SKM-1 treated with dmso at 0.1 percent for 144 hours (cell line): Measurements from ENCODE around the gene CTNNA3.

ENCODE experiments used
- DNase-seq: peaks from one replicate; lab custom pipeline; 2025; ENCODE audit not compliant: unreplicated experiment; lab: John Stamatoyannopoulos, UW

The CTNNA3 gene

DNA sequence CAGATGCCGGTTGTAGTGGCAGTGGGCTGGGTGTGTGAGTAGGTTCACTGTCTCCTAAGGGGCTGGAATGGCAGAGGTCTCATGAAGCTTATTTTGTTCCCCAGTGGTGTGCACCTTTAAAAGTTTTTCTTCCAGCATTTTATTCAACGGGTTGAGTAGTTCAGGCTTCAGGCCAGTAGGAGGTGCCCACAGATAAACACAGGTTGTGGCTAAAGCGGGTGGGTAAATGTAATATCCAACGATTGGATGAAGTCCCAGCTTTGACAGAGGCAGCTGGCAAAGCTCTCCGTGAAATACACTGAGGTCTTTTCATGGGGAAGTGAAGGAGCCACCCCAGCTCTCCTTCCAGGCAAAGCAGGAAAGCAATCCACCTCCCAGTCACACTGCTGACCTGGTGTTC is 1109.9 kb downstream of the CTNNA3 start:
- DNase-seq = no peak

GRCh38 chr10:66575251-66575855 is 1120.6 kb downstream of the CTNNA3 start:
- DNase-seq = no peak

GRCh38 chr10:66572700-66573099 is 1123.3 kb downstream of the CTNNA3 start:
- no peak for DNase-seq

DNA sequence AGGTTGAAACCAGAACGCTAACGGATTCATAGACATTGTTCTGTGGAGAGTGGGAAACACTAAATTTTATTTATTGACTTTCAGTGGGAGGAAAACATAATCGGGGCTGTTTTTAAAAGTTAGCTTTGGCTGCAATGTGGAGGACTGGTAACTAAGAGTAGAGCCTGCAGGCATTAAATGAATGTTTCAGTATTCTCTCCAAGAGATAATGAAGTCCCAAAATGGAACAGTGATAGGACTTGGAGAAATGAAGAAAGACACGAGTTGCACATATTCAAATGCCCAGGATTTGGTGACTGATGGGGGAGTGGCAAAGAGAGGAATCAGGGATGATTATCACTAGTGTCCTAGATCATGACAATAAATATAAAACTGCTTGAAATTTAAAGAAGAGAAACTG is 1130.0 kb downstream of the CTNNA3 start:
- no peak for DNase-seq

DNA sequence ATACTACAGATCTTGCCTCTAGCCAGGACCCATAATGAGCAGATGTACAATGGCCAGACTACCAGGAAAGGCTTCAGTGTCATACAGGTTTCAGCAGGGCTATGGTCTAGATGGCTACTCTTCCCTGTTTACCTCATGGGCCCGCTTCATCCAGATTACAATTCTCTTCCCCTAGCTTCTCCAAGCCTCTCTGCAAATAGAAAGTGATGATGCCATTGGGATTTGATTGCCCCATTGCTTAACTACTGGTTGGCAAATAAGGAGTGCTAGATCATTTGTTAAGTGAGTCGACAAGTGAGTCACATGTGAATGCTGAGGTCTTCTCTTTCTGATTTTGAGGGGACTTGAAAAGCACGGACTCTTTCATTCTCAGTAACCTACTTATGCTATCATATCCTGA is 1131.7 kb downstream of the CTNNA3 start:
- DNase-seq = no peak

GRCh38 chr10:66555061-66555460 is 1140.9 kb downstream of the CTNNA3 start:
- DNase-seq = no peak

DNA sequence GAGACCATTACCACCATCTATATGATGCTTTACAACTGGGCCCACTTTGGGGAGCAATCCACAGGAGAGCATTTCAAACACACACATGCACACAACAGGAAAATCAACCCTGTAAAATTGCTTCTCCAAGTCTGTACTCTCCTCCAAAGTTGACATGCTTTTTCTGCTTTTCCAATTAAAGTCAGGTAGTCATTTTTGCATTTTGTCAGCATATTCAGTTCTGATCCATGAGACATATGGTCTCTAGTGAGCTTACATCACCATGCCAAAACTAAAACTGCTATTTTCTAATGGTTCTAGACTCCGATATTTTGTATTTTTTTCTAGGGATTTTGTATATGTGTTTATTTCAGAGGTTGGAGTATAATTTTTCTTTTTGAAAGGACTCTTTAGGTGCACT is 1143.7 kb downstream of the CTNNA3 start:
- no peak for DNase-seq

- DNase-seq = no peak
Observed at GRCh38 chr10:66550351-66550750, 1145.6 kb downstream of the CTNNA3 start.

DNA sequence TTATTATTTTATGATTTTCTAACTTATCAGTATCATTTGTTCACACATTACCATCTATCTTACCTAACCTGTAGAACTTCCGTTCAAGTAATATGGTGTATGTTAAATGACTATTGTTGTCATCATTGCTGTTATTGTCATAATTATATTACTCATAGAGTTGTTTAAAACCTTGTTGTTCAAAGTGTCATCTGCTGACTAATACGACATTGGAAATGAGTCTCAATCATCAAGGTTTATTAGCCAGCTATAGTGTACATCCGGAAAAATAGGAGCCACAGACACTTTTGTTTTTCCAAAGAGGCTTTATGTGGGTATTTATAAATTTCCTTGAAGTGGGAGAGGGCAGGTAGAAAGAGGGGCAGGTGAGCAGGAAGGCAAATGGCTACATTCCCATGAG is 1157.1 kb downstream of the CTNNA3 start:
- DNase-seq = no peak

DNA sequence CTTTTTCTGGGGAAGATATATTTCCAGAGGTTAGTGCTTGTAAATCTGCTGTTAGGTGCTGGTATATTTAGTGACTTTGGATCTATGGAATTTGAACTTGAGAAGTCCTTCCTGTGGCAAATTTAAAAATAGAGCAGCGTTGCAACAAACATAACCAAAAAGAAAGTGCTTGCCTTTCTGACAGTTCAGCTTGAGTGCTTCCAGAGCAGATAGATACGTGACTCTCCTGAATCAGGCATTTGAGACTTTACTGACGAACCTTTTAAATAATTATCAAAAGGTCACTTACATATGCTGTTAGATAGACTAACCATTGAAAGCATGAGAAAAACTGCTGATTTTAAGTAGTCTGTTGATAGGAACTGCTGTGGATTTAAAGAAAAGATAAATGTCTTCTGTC is 1157.6 kb downstream of the CTNNA3 start:
- DNase-seq = no peak

DNA sequence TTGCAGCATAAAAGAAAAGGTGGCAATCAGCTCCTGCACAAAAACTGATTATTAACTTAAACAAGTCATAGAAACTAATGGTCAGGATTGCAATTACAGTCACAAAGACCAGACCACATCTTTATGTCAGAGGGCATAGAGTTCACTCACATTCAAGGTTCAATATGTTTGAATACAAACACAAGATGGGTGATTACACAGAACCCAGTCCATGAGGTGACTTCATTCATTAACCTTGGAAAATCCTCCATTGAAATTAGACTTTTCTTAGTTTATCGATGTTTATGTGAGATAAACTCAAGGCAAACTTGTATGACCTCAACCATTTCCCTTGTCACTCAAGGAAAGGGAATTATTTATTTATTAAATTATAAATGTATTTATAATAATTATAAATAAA is 1158.8 kb downstream of the CTNNA3 start:
- no peak for DNase-seq

GRCh38 chr10:66535439-66535838 is 1160.6 kb downstream of the CTNNA3 start:
- DNase-seq = no peak

DNA sequence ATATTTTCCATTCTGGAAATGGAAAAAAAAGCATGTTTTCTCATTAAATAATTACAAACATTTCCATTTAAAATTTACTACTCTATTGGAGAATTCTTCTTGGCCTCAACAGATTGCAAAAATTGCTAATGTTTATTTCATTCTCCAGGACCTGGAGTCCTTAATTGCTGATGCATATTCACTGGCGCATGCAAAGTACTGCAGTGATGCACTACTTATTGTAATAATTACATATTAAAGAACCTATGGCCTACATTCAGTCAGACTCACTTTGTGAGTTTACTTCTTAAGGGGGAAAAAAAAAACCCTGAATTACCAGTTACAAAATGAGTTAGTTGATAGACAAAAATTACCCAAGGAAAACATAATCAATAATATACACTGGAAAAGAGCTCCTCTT is 1161.1 kb downstream of the CTNNA3 start:
- DNase-seq = no peak

DNA sequence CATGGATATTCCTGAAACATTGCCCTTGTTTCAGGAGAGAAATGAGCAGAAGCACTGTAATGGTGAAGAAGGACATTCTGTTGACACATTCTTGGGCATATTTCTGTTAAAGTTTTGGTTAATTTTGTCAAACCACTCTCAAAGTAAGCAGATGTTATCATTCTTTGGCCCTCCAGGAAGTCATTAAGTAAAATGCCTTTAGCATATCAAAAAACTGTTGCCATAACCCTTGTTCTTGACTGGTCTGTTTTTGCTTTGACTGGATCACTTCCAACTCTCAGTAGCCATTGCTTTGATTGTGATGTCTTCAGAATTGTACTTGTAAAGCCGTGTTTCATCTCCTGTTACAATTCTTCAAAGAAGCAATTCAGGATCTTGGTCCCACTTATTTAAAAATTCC is 1174.5 kb downstream of the CTNNA3 start:
- DNase-seq = no peak

DNA sequence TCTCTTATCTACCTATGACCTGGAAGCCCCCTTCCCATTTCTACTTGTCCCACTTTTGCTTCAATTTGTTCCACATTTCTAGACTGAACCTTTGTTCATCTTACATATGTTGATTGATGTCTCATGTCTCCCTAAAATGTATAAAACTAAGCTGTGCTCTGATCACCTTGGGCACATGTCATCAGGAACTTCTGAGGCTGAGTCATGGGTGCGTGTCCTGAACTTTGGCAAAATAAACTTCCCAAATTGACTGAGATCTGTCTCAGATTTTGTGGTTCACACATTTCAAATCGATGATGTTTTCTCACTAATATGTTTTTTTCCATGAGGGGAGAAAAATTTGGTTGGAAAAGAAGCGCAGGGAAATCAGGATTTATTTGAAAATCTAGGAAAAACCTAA is 1176.4 kb downstream of the CTNNA3 start:
- no peak for DNase-seq

- DNase-seq = no peak
Observed at GRCh38 chr10:66514666-66515065, 1181.3 kb downstream of the CTNNA3 start.

DNA sequence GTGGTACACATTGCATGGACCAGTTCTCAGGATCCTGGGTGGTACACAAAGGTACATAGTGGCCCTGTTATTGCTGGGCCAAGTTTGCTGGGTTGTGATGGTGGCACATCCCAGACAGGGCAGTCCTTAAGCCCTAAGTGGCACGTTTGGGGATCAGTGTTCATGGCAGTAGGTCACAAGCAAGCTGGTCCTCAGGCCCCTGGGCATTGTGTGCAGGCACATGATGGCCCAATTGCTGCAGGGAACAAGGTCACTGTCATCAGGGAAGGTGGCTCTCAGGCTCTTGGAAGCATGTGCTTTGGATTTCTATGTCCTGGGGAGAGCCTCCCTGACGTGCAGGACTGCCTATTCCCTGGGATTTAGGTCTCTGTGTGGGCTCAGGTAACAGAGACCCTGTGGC is 1182.5 kb downstream of the CTNNA3 start:
- no peak for DNase-seq

GRCh38 chr10:66505003-66505657 is 1190.9 kb downstream of the CTNNA3 start:
- no peak for DNase-seq

DNA sequence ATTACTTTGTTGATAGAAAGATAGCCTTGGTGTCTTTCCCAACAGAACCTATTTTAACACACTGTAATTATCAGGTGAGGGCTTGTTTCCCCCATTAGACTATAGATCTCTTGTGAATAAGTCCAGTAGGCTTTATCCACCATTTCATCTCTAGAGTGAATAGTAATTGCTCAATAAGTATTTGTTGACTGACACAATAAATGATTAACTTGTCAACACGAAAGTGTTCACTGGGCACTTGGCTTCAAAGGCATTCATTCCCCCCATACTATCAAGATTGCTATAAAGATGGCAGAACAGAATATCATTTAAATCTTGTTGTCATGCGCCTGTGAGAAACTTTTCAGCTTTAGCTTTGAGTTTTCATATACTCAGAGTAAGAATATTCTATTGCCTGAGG is 1194.6 kb downstream of the CTNNA3 start:
- no peak for DNase-seq

GRCh38 chr10:66483966-66484365 is 1212.0 kb downstream of the CTNNA3 start:
- DNase-seq = no peak

DNA sequence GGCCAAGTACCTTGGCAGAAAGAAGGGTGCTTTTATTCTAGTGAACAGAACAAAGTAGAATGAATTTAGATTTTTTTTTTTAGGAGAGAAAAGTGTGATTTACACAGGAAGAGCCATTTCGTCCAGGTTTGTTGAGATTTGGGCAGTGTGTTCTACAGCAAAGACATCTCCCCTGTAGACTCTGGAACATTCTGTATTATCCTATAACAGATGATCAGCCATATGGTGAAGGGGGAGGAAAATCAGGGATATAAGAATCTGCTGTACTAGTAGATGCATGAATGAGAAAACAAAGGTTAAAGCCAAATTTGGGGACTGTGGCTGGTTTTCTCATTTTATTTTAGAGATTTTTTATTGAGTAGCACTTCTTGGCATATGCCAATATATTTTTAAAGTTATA is 1223.8 kb downstream of the CTNNA3 start:
- no peak for DNase-seq

- DNase-seq = no peak
Observed at GRCh38 chr10:66467042-66467441, 1229.0 kb downstream of the CTNNA3 start.

- DNase-seq = no peak
Observed at GRCh38 chr10:66466622-66467021, 1229.4 kb downstream of the CTNNA3 start.
